HS-5 (cell line): Measurements from ENCODE around the gene AKT3.

Source experiments
- DNase-seq: peaks from one replicate; pipeline ENCODE4 v3.0.0-alpha.2; 2012; ENCODE audit warnings: low read depth

The AKT3 gene

GRCh38 chr1:243507672-243508302, 342.3 kb downstream of the AKT3 start:
- DNase-seq, result no peak

- no peak for DNase-seq
These were observed 342.9 kb downstream of the AKT3 start for GRCh38 chr1:243507001-243507671.

- DNase-seq, result no peak
These were observed 343.9 kb downstream of the AKT3 start for GRCh38 chr1:243505986-243506689.

GRCh38 chr1:243503155-243503554, 346.9 kb downstream of the AKT3 start:
- no peak for DNase-seq

- DNase-seq, result no peak
These were observed 349.0 kb downstream of the AKT3 start for GRCh38 chr1:243501002-243501401.

- no peak for DNase-seq
These were observed 349.5 kb downstream of the AKT3 start for GRCh38 chr1:243500512-243500911.

- DNase-seq, result no peak
These were observed 350.3 kb downstream of the AKT3 start for GRCh38 chr1:243499711-243500110.

GRCh38 chr1:243499248-243499647, 350.8 kb downstream of the AKT3 start:
- DNase-seq, result no peak

GRCh38 chr1:243497939-243498681, 351.9 kb downstream of the AKT3 start:
- DNase-seq, result no peak

- DNase-seq, result no peak
These were observed 353.2 kb downstream of the AKT3 start for GRCh38 chr1:243496806-243497205.

- DNase-seq, result no peak
These were observed 353.8 kb downstream of the AKT3 start for GRCh38 chr1:243496187-243496646.

- DNase-seq, result no peak
These were observed 354.4 kb downstream of the AKT3 start for GRCh38 chr1:243495442-243496186.

GRCh38 chr1:243494741-243495431, 355.2 kb downstream of the AKT3 start:
- DNase-seq, result no peak

- DNase-seq, result no peak
These were observed 356.6 kb downstream of the AKT3 start for GRCh38 chr1:243493156-243494129.

GRCh38 chr1:243490748-243491686, 359.0 kb downstream of the AKT3 start:
- no peak for DNase-seq

GRCh38 chr1:243489681-243490546, 360.1 kb downstream of the AKT3 start:
- DNase-seq, result no peak

GRCh38 chr1:243489158-243489527, 360.9 kb downstream of the AKT3 start:
- no peak for DNase-seq
